ENCODE measurements around the gene MYO16. TPM values are rescaled to one million over a fixed set of nuclear protein-coding genes. Genes with fewer than 3 reads are reported as not detected.

MYO16 gene
- polyA plus RNA-seq, 2 of the 4 experiments (the other 2 are of a cell fraction) = 0.03 to 0.06 TPM

- TF ChIP-seq, protein P1, sequence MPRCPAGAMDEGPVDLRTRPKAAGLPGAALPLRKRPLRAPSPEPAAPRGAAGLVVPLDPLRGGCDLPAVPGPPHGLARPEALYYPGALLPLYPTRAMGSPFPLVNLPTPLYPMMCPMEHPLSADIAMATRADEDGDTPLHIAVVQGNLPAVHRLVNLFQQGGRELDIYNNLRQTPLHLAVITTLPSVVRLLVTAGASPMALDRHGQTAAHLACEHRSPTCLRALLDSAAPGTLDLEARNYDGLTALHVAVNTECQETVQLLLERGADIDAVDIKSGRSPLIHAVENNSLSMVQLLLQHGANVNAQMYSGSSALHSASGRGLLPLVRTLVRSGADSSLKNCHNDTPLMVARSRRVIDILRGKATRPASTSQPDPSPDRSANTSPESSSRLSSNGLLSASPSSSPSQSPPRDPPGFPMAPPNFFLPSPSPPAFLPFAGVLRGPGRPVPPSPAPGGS (IDR thresholded peaks at IDR 0.05) = no peak
- TF ChIP-seq CBX8 (IDR thresholded peaks at IDR 0.05) (no peak), TFCP2L1 (CRISPR knock-in tag; IDR thresholded peaks at IDR 0.05) (no peak), RARB (CRISPR knock-in tag; IDR thresholded peaks at IDR 0.05) (no peak), HMGXB4 (CRISPR knock-in tag; IDR thresholded peaks at IDR 0.05; ENCODE audit: borderline replicate concordance) (no peak)
Measured at GRCh38 chr13:109151696-109152095, 522.3 kb downstream of the MYO16 start (continued).

- POLR2A ChIA-PET = no interaction called here
- ATAC-seq = no peak
- H3K4me1 ChIP-seq = peaks cover 68% of the 10 kb centered on the region
- no peak for DNase-seq (ENCODE audit: low read depth in 1 of 2, low spot score in 1 of 2)
- 88% methylated on average over 9 of the region's 9 CpGs for WGBS (ENCODE audit: missing lambda C conversion rate)
- no peak for FAIRE-seq
- CTCF ChIA-PET = interaction anchor here (1.3 kb wide), 1 partner anchor 23 kb away, joined by 3 read pairs; no protein-coding TSS in a partner anchor
- peak overlapping the region; percentile 44 to 95; a peak in 5 of 6 replicates for H3K27ac ChIP-seq
- no peak overlapping the region for H3K4me3 ChIP-seq
- TF ChIP-seq SMC3 (IDR thresholded peaks at IDR 0.05) (no peak), RAD21 (conservative IDR thresholded peaks at IDR 0.05 in 1 of 2, IDR thresholded peaks at IDR 0.05 in 1 of 2) (no peak), MAX (IDR thresholded peaks at IDR 0.05) (no peak)
- H3K4me2 ChIP-seq = no peak overlapping the region; the same call in 2 of the 3 replicates
- H3K9me3 ChIP-seq = no peaks in the 10 kb centered on the region
Measured at GRCh38 chr13:109152311-109152820, 523.0 kb downstream of the MYO16 start.

- H3K4me3 ChIP-seq = no peak overlapping the region
- FAIRE-seq (no peak), ATAC-seq (no peak), DNase-seq (ENCODE audit: low read depth in 1 of 2, low spot score in 1 of 2) (no peak)
- CTCF ChIA-PET = no interaction called here
- TF ChIP-seq CBX2 (IDR thresholded peaks at IDR 0.05; ENCODE audit: borderline replicate concordance, low read depth) (no peak), ZC3H11A (IDR thresholded peaks at IDR 0.05) (no peak), ESRRA (IDR thresholded peaks at IDR 0.05; ENCODE audit: borderline replicate concordance, low read length) (no peak), GATA3 (IDR thresholded peaks at IDR 0.05; ENCODE audit: borderline replicate concordance) (no peak), ZSCAN20 (CRISPR knock-in tag; IDR thresholded peaks at IDR 0.05) (no peak), CHD2 (IDR thresholded peaks at IDR 0.05; ENCODE audit: low read length, partially characterized antibody) (no peak), SREBF2 (IDR thresholded peaks at IDR 0.05) (no peak), HEYL (CRISPR knock-in tag; IDR thresholded peaks at IDR 0.05) (no peak), MAX (IDR thresholded peaks at IDR 0.05) (no peak), MAZ (IDR thresholded peaks at IDR 0.05; ENCODE audit: borderline replicate concordance, low read depth, low read length) (no peak), FOXS1 (CRISPR knock-in tag; IDR thresholded peaks at IDR 0.05) (no peak)
- TF ChIP-seq, protein P1 (IDR thresholded peaks at IDR 0.05) = no peak
- TF ChIP-seq, protein P2, sequence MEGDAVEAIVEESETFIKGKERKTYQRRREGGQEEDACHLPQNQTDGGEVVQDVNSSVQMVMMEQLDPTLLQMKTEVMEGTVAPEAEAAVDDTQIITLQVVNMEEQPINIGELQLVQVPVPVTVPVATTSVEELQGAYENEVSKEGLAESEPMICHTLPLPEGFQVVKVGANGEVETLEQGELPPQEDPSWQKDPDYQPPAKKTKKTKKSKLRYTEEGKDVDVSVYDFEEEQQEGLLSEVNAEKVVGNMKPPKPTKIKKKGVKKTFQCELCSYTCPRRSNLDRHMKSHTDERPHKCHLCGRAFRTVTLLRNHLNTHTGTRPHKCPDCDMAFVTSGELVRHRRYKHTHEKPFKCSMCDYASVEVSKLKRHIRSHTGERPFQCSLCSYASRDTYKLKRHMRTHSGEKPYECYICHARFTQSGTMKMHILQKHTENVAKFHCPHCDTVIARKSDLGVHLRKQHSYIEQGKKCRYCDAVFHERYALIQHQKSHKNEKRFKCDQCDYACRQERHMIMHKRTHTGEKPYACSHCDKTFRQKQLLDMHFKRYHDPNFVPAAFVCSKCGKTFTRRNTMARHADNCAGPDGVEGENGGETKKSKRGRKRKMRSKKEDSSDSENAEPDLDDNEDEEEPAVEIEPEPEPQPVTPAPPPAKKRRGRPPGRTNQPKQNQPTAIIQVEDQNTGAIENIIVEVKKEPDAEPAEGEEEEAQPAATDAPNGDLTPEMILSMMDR (IDR thresholded peaks at IDR 0.05) = no peak
- 96% methylated on average over 10 of the region's 10 CpGs for WGBS (ENCODE audit: missing lambda C conversion rate)
- peak overlapping the region; percentile 92 to 95 for H3K27ac ChIP-seq
- H3K9me3 ChIP-seq = no peaks in the 10 kb centered on the region
- POLR2A ChIA-PET = no interaction called here
- peaks cover 68% of the 10 kb centered on the region for H3K4me1 ChIP-seq
- no peak overlapping the region for H3K4me2 ChIP-seq
Measured at GRCh38 chr13:109152941-109153340, 523.5 kb downstream of the MYO16 start.
